GM10266 (cell line): ENCODE measurements around the gene ZCCHC12.

Source experiments
- DNase-seq: peaks from one replicate; pipeline ENCODE4 v3.0.0; 2012; ENCODE audit errors: extremely low spot score
- TF ChIP-seq, protein P1 (sequence below): IDR thresholded peaks from 2 replicates; pipeline ENCODE4 v1.5.1; 2012; ENCODE audit warnings: mild to moderate bottlenecking, low read depth; ENCODE audit not compliant: control insufficient read depth, insufficient read depth; ENCODE audit errors: missing control alignments

Gene ZCCHC12

DNA sequence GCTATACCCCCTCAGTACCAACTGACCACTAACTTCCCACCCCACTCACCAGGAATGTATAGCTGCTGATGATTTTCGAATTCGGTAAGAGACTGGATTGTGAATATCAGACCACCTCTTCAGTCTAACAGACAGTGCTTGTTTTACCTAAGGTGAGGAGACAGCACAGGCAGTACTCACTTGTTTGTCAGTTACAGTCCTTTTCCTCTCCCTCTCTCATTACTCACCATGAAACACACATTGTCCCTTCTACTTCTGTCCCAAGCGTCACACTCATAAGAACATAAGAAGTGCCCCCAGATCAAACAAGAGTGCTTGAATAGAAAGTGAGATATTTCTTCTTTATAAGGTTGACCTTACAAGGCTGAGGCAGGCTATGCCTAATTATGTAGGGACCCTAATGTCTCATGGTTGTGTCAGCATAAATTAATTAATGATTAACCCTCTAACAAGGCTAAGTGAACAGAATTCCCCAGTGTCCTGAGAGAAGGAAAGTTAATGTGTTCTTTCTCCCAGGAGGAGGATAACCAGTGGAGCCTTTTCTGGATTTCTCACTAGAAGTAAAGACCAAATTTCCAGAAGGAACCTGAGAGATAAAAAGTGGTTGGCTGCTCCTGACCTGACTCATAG is 32.2 kb downstream of the ZCCHC12 start:
- DNase-seq: no peak
- TF ChIP-seq, protein P1, sequence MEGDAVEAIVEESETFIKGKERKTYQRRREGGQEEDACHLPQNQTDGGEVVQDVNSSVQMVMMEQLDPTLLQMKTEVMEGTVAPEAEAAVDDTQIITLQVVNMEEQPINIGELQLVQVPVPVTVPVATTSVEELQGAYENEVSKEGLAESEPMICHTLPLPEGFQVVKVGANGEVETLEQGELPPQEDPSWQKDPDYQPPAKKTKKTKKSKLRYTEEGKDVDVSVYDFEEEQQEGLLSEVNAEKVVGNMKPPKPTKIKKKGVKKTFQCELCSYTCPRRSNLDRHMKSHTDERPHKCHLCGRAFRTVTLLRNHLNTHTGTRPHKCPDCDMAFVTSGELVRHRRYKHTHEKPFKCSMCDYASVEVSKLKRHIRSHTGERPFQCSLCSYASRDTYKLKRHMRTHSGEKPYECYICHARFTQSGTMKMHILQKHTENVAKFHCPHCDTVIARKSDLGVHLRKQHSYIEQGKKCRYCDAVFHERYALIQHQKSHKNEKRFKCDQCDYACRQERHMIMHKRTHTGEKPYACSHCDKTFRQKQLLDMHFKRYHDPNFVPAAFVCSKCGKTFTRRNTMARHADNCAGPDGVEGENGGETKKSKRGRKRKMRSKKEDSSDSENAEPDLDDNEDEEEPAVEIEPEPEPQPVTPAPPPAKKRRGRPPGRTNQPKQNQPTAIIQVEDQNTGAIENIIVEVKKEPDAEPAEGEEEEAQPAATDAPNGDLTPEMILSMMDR: no peak

DNA sequence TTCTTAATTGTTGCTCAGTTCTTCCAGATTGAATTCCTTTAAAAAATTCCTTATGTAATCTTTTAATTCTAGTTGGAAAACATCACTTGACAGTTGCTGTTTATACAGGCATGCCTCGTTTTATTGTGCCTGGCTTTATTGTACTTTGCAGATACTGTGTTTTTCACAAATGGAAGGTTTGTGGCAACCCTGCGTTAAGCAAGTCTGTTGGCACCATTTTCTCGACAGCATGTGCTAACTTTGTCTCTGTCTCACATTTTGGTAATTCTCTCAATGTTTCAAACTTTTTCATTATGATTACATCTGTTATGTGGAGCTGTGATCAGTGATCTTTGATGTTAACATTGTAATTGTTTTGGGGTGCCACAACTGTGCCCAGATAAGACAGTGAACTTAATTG is 33.4 kb downstream of the ZCCHC12 start:
- TF ChIP-seq, protein P1: no peak
- DNase-seq: no peak

DNA sequence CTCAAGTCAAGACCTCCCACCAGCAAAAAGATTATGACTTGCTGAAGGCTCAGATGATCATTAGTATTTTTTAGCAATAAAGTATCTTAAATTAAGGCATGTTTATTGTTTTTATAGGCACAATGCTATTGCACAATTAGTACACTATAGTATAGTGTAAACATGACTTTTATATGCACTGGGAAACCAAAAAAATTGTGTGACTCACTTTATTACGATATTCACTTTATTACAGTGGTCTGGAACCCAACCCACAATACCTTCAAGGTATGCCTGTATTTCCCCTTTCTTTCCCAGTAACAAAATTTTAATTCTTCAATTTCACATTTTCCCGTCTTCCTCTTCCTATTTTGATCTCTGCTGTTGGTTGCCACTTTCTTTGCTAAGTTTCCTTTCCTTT is 37.7 kb downstream of the ZCCHC12 start:
- no peak for DNase-seq
- TF ChIP-seq, protein P1: no peak

DNA sequence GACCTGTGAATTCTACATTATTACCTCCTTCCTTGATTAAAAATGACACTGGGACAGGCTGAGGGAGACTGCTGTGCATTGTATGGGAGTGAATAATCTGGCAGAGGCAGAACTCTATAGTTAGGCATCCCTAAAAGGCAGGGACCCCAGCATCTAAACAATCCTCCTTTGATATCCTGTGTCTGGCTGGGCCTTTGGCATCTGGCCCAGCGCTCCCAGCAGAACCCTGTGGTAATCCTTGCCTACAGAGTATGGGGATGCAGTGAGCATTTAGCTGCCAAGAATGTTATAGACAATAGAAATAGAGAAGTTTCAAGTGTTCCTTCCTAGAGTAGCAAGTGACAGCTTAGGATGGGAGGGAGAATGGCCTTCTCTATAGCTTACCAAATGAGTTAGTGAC is 38.5 kb downstream of the ZCCHC12 start:
- TF ChIP-seq, protein P1: no peak
- DNase-seq: no peak

DNA sequence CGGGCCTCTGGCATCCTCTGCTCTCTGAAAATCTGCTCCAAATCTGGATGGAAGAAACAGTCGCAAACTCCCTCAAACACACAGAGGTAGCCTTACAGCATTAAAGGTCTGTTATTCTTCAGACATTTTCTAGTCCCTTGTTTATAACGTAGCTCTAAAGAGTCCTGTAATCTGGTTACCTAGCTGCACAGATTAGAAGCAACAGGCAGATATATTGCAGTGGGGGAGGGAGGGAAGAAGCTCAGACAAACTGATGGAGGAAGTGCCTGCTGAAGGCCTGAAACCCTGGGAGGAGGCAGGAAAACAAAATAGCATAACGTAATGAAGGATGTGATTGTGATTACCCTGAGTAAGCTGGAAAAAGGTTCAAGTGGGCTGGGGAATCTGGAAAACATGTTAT is 39.4 kb downstream of the ZCCHC12 start:
- TF ChIP-seq, protein P1: no peak

DNA sequence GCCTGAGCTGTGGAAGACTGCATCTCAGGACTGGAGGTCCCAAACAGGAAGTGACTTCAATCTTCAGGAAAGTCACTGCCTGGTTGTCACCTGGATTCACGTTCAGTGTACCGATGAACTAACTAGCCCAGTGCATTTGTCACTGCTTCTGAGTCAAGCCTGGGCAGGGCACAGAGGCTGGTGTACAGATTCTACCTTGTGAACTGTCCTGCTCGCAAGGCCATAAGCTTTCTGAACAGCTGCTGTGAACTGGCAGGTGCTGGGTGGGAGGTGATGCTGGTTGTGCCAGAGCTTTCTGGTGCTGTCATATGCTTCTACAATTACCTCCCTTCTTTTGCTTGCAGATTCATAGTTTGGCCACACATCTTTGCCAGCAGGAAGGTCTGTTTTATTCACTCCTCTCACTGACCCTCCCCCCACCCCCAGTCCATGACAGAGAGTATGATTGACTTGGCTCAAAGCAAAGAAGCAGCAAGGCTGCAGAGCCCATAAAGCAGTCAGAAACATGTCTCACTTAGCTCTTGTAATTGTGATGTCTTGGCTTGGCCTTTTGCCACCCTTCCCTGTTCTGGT is 40.5 kb downstream of the ZCCHC12 start:
- TF ChIP-seq, protein P1: no peak

More for the DNA sequence above, 39.4 kb downstream of the ZCCHC12 start:
- DNase-seq: no peak

DNA sequence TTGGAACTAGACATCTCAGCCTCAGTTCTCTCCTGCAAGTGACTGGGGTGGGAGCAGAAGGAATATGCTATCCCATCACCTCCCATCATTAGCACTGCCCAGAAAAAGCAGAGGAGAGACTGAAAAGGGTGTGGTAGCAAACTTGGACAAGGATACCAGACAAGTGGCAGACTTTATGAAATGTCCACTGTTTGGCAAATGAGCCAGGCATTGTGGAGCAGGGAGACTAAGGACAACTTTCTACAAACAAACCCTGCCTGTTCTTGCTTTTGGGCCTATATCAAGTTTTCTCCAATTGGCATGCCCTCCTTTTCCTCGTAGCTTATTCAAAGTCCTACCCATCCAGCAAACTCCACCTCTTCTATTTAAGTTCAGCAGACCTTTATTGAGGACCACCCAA is 41.6 kb downstream of the ZCCHC12 start:
- no peak for DNase-seq
- TF ChIP-seq, protein P1: no peak

More for the DNA sequence above, 40.5 kb downstream of the ZCCHC12 start:
- no peak for DNase-seq
